H1 (cell line): ENCODE measurements around the gene RNF220. TPM values are rescaled to one million over a fixed set of nuclear protein-coding genes. Genes with fewer than 3 reads are reported as not detected.
A peak's percentile ranks its signal among the peaks of the same experiment; 100 is the strongest.

Experiments used
- CTCF ChIA-PET: fragments of 300-600 bp; sonication (Branson Sonifier 250); formaldehyde crosslinking; loops from one replicate; lab custom pipeline; 2021; ENCODE audit not compliant: partially characterized antibody; lab: Charles Lee
- POLR2A ChIA-PET: fragments of 300-600 bp; sonication (Branson Sonifier 250); formaldehyde crosslinking; loops from one replicate; lab custom pipeline; 2021; ENCODE audit warnings: inconsistent platforms; ENCODE audit not compliant: partially characterized antibody; lab: Charles Lee
- DNase-seq, 2 experiments: peaks; one replicate each; pipeline versions ENCODE4 v3.0.0 to v3.0.0-alpha.2; 2010 to 2022; ENCODE audit warnings: low spot score in 2 of 2, low read depth in 1 of 2, mixed read lengths in 1 of 2
- FAIRE-seq: peaks from 2 replicates; lab custom pipeline; 2011; peaks lifted over from hg19 to GRCh38; lab: Jason Lieb, UNC
- H2AFZ ChIP-seq: 2 replicates; pipeline ENCODE4 v1.8.1; 2012; ENCODE audit warnings: low read length, inconsistent platforms
- H2AK5ac ChIP-seq: 2 replicates; pipeline ENCODE4 v1.6.1; 2013; ENCODE audit warnings: low read depth, low read length
- H2BK120ac ChIP-seq: replicated peaks from 2 replicates; pipeline ENCODE3; 2013; ENCODE audit warnings: low read depth, low read length, inconsistent platforms
- H2BK12ac ChIP-seq: 2 replicates; pipeline ENCODE4 v1.6.1; 2013; ENCODE audit warnings: low read depth, low read length
- H2BK15ac ChIP-seq: 2 replicates; pipeline ENCODE4 v1.6.1; 2013; ENCODE audit warnings: low read length
- H2BK20ac ChIP-seq: 2 replicates; pipeline ENCODE4 v1.6.1; 2013; ENCODE audit warnings: low read length
- H2BK5ac ChIP-seq: 2 replicates; pipeline ENCODE4 v1.6.1; 2013; ENCODE audit warnings: low read depth, low read length
- H3K14ac ChIP-seq: 2 replicates; pipeline ENCODE4 v1.6.1; 2013; ENCODE audit warnings: inconsistent platforms; ENCODE audit not compliant: insufficient read length
- H3K18ac ChIP-seq: 2 replicates; pipeline ENCODE4 v1.6.1; 2013; ENCODE audit warnings: low read length; ENCODE audit errors: extremely low read depth
- H3K23ac ChIP-seq: 2 replicates; pipeline ENCODE4 v1.6.1; 2013; ENCODE audit warnings: inconsistent platforms; ENCODE audit not compliant: insufficient read length
- H3K23me2 ChIP-seq: 2 replicates; pipeline ENCODE4 v1.6.1; 2013; ENCODE audit warnings: low read depth, low read length
- H3K27ac ChIP-seq: 2 replicates; pipeline ENCODE4 v1.6.1; 2011; ENCODE audit warnings: low read depth, low read length, inconsistent platforms
- H3K27me3 ChIP-seq, 4 experiments: replicated peaks in 1 of 4; 1 replicate in 1 of 4; 2 replicates in 3 of 4; pipeline versions ENCODE4 v1.6.1 to v1.8.1; 2011 to 2013; ENCODE audit warnings: low read length in 3 of 4, mild to moderate bottlenecking in 3 of 4, inconsistent platforms in 2 of 4, mixed read lengths in 2 of 4, moderate library complexity in 1 of 4; ENCODE audit not compliant: control insufficient read depth in 3 of 4, insufficient read depth in 3 of 4; ENCODE audit errors: extremely low read depth in 1 of 4
- H3K36me3 ChIP-seq, 4 experiments: 2 replicates each; pipeline versions ENCODE4 v1.6.1 to v1.8.1; 2011 to 2013; ENCODE audit warnings: mild to moderate bottlenecking in 4 of 4, low read length in 3 of 4, moderate library complexity in 2 of 4, control low read depth in 1 of 4, inconsistent platforms in 1 of 4; ENCODE audit not compliant: insufficient read depth in 4 of 4, control insufficient read depth in 2 of 4
- H3K4ac ChIP-seq: replicated peaks from 2 replicates; pipeline ENCODE3; 2013; ENCODE audit warnings: low read length, low read depth, mixed read lengths, inconsistent platforms; ENCODE audit not compliant: insufficient read length
- H3K4me1 ChIP-seq, 4 experiments: replicated peaks in 1 of 4; 1 replicate in 1 of 4; 2 replicates in 3 of 4; pipeline versions ENCODE4 v1.6.1 to v1.8.1; 2011 to 2013; ENCODE audit warnings: low read length in 3 of 4, inconsistent platforms in 2 of 4, mixed read lengths in 1 of 4; ENCODE audit not compliant: insufficient read depth in 4 of 4, control insufficient read depth in 3 of 4
- H3K4me2 ChIP-seq, 2 experiments: 2 replicates each; pipeline versions ENCODE4 v1.6.1 to v1.8.1; 2011 to 2013; ENCODE audit warnings: low read depth in 2 of 2, low read length in 2 of 2, control low read depth in 1 of 2, inconsistent platforms in 1 of 2, mild to moderate bottlenecking in 1 of 2; ENCODE audit not compliant: insufficient read depth in 1 of 2
- H3K4me3 ChIP-seq, 4 experiments: fragments of 200-600, 300-600 bp in 1 of 4; sonication (generic), shearing (Covaris generic), sonication (Bioruptor Twin) in 1 of 4; 2 replicates each; pipeline versions ENCODE4 v1.5.1 to v1.8.1; 2011 to 2016; ENCODE audit warnings: low read length in 4 of 4, low read depth in 3 of 4, control low read depth in 2 of 4, inconsistent platforms in 2 of 4, mild to moderate bottlenecking in 2 of 4, mixed read lengths in 1 of 4, moderate library complexity in 1 of 4; ENCODE audit not compliant: insufficient read depth in 2 of 4; ENCODE audit errors: extremely low read depth in 1 of 4
- H3K56ac ChIP-seq: replicated peaks from 2 replicates; pipeline ENCODE3; 2013; ENCODE audit warnings: low read depth, mild to moderate bottlenecking, mixed read lengths, low read length, inconsistent platforms; ENCODE audit not compliant: insufficient read length
- H3K79me1 ChIP-seq: 2 replicates; pipeline ENCODE4 v1.6.1; 2013; ENCODE audit warnings: low read depth, low read length, control low read depth
- H3K79me2 ChIP-seq, 2 experiments: 2 replicates each; pipeline versions ENCODE4 v1.6.1 to v1.8.1; 2012 to 2013; ENCODE audit warnings: low read length in 2 of 2, mild to moderate bottlenecking in 2 of 2, inconsistent platforms in 1 of 2; ENCODE audit not compliant: insufficient read depth in 2 of 2, control insufficient read depth in 1 of 2
- H3K9ac ChIP-seq, 4 experiments: replicated peaks in 1 of 4; 1 replicate in 1 of 4; 2 replicates in 3 of 4; pipeline versions ENCODE4 v1.6.1 to v1.8.1; 2011 to 2013; ENCODE audit warnings: low read depth in 3 of 4, low read length in 3 of 4, control low read depth in 2 of 4, mild to moderate bottlenecking in 2 of 4, moderate library complexity in 2 of 4, inconsistent platforms in 1 of 4; ENCODE audit errors: extremely low read depth in 1 of 4
- H3K9me3 ChIP-seq, 2 experiments: 2 replicates each; pipeline versions ENCODE4 v1.6.1 to v1.8.1; 2012 to 2013; ENCODE audit warnings: mild to moderate bottlenecking in 2 of 2, moderate library complexity in 2 of 2, control low read depth in 1 of 2, inconsistent platforms in 1 of 2, low read depth in 1 of 2, low read length in 1 of 2, mixed read lengths in 1 of 2; ENCODE audit not compliant: insufficient read depth in 2 of 2
- H4K20me1 ChIP-seq, 2 experiments: replicated peaks in 1 of 2; 2 replicates each; pipeline versions ENCODE3 to v1.8.1; 2011 to 2013; ENCODE audit warnings: inconsistent platforms in 2 of 2, low read length in 2 of 2, mild to moderate bottlenecking in 1 of 2; ENCODE audit not compliant: insufficient read depth in 2 of 2, control insufficient read depth in 1 of 2
- H4K5ac ChIP-seq: 2 replicates; pipeline ENCODE4 v1.6.1; 2013; ENCODE audit warnings: low read length, low read depth, mixed read lengths, inconsistent platforms; ENCODE audit not compliant: insufficient read length
- H4K8ac ChIP-seq: 2 replicates; pipeline ENCODE4 v1.8.0; 2013; ENCODE audit warnings: mild to moderate bottlenecking, moderate library complexity, low read length, inconsistent platforms; ENCODE audit not compliant: insufficient read depth; ENCODE audit errors: extremely low read depth
- H4K91ac ChIP-seq: replicated peaks from 2 replicates; pipeline ENCODE3; 2013; ENCODE audit warnings: low read length, mixed read lengths, inconsistent platforms; ENCODE audit not compliant: insufficient read length
- CBX8 ChIP-seq: fragments of 300-800, 300-1000 bp; sonication (generic); IDR thresholded peaks from 2 replicates; pipeline ENCODE4 v1.7.1; 2016; ENCODE audit warnings: low read depth, low read length, borderline replicate concordance
- CHD1 ChIP-seq: IDR thresholded peaks from 2 replicates; pipeline ENCODE4 v1.6.1; 2012; ENCODE audit warnings: low read depth, low read length, improper control_type of control experiment
- CTBP2 ChIP-seq: IDR thresholded peaks from 2 replicates; pipeline ENCODE4 v1.7.0; 2011; ENCODE audit warnings: borderline replicate concordance, mild to moderate bottlenecking, moderate library complexity, mixed read lengths, low read length; ENCODE audit not compliant: insufficient read depth, insufficient read length
- GTF2F1 ChIP-seq: IDR thresholded peaks from 2 replicates; pipeline ENCODE4 v1.6.1; 2012; ENCODE audit warnings: low read depth, low read length, improper control_type of control experiment, borderline replicate concordance
- HDAC2 ChIP-seq, 2 experiments: fragments of 300-600 bp in 1 of 2; sonication (generic) in 1 of 2; IDR thresholded peaks; 2 replicates each; pipeline ENCODE4 v1.6.1; 2011 to 2012; ENCODE audit warnings: low read depth in 2 of 2, low read length in 2 of 2, mild to moderate bottlenecking in 2 of 2, moderate library complexity in 2 of 2, borderline replicate concordance in 1 of 2, inconsistent platforms in 1 of 2
- POLR2AphosphoS5 ChIP-seq: IDR thresholded peaks from 2 replicates; pipeline ENCODE4 v1.6.1; 2011; ENCODE audit warnings: low read depth, low read length
- RBBP5 ChIP-seq: IDR thresholded peaks from 2 replicates; pipeline ENCODE4 v1.7.1; 2012; ENCODE audit warnings: low read depth, mild to moderate bottlenecking, inconsistent platforms, low read length, moderate library complexity, borderline replicate concordance
- TAF1 ChIP-seq: IDR thresholded peaks from 2 replicates; pipeline ENCODE4 v1.6.1; 2011; ENCODE audit warnings: mild to moderate bottlenecking, low read depth, low read length
- ZNF274 ChIP-seq: IDR thresholded peaks from 2 replicates; pipeline ENCODE4 v1.7.0; 2012; ENCODE audit warnings: low read length, borderline replicate concordance; ENCODE audit errors: extremely low read depth
- WGBS, 2 experiments: shearing (Covaris generic) in 1 of 2; methylation state at CpG; one replicate each; pipeline versions ENCODE4 v1.1.6 to v1.1.7; 2013 to 2015; ENCODE audit warnings: low lambda C conversion rate in 2 of 2, mixed read lengths in 2 of 2, inconsistent platforms in 1 of 2, low coverage in 1 of 2, missing lambda C conversion rate in 1 of 2; ENCODE audit not compliant: insufficient replicate concordance in 2 of 2, insufficient coverage in 1 of 2, insufficient read length in 1 of 2; ENCODE audit errors: extremely low coverage in 1 of 2, missing lambda C conversion rate in 1 of 2; 5-methylcytosine and 5-hydroxymethylcytosine counted together
- polyA plus RNA-seq, 7 experiments: library from polyadenylated mRNA; depleted of rRNA in 3 of 7; stranded (reverse) in 5 of 7; unstranded in 2 of 7; fragments of >200 nt in 5 of 7; fragments of 200-250 nt in 2 of 7; gene quantifications; 1 replicate in 5 of 7; 2 replicates in 1 of 7; 4 replicates in 1 of 7; pipeline versions ENCODE4 v1.2.1 to v1.2.3, GENCODE V29; 2011 to 2013; ENCODE audit warnings: missing spikeins in 2 of 7, mixed read lengths in 2 of 7
- total RNA-seq: library from RNA; stranded (reverse); fragmentation: NEBNext Ultra II Directional; extraction: Animal tissue kit (Norgen Biotek cat#: 25700); gene quantifications from 2 replicates; pipeline ENCODE4 v1.2.1, GENCODE V29; 2021
- TF ChIP-seq, protein P1 (sequence below): IDR thresholded peaks from 2 replicates; pipeline ENCODE4 v1.6.1; 2011; ENCODE audit warnings: low read depth, mild to moderate bottlenecking, low read length; ENCODE audit not compliant: insufficient read depth

Gene RNF220
- total and polyA plus RNA-seq, 2 of the 8 experiments (the other 6 are each of a cell fraction or from before 2014, with no cell fraction given): 123 to 160 TPM

DNA sequence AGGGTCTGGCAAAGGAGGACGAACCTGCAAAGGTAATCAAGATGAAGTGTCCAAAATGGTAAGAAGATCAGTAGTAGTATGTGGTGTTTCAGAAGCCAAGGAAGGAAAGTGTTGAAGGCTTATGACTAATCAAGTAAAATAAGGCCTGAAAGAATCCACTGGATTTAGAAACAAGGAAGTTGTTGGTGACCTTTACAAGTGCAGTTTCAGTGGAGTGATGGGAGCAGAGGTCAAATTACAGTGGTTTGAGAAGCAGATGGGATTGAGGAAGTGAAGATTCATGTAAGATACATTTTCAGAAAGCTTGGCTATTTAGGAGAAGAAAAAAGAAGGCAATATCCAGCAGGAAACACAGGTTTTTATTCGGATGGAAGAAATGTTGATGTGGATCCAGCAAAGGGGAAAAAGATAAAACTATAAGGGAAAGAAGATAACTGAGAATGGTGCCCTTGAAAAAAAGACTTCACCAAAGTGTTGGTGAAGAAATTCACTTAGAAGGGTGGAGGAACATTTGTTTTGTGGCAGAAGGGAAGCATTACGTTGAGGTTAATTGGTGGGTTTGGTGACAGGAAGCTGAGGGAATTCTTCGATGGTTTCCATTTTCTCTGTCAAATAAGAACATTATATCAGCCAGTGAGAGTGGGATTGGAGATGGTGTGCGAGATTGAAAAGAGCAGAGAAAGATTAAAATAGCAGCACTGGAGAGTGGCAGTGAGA is 271.6 kb downstream of the RNF220 start:
- Histone ChIP-seq H4K5ac (no peak overlapping the region), H3K4me2 (no peak overlapping the region), H4K20me1 (no peaks in the 10 kb centered on the region), H2AFZ (no peak overlapping the region), H3K4ac (no peak overlapping the region), H3K79me2 (no peaks in the 10 kb centered on the region), H3K27ac (no peak overlapping the region), H3K27me3 (no peaks in the 10 kb centered on the region; a peak in 1 of 7 replicates), H3K18ac (no peak overlapping the region), H3K36me3 (no peaks in the 10 kb centered on the region; a peak in 2 of 8 replicates), H3K4me3 (no peak overlapping the region), H2BK120ac (no peak overlapping the region), H4K8ac (no peak overlapping the region), H3K4me1 (peaks cover 4 to 14% (median 8%) of the 10 kb centered on the region in 4 experiments; a peak in 6 of 7 replicates), H3K9ac (no peak overlapping the region), H3K79me1 (no peaks in the 10 kb centered on the region), H2AK5ac (peak overlapping the region; percentile 32; the same call in 1 of the 2 replicates), H3K9me3 (no peaks in the 10 kb centered on the region), H3K56ac (no peak overlapping the region), H4K91ac (no peak overlapping the region), H3K14ac (no peak overlapping the region), H2BK12ac (0 out of 2 replicates have a peak overlapping the region, but pooled peaks have one; percentile 39), H2BK15ac (no peak overlapping the region), H2BK20ac (no peak overlapping the region), H3K23ac (no peak overlapping the region), H2BK5ac (no peak overlapping the region), H3K23me2 (peaks cover 11% of the 10 kb centered on the region)
- ChIA-PET CTCF (interaction anchor here (0.5 to 3.5 kb wide), 11 partner anchors 9 to 318 kb away, joined by 3 to 20 read pairs (median 3); no protein-coding TSS in a partner anchor), POLR2A (interaction anchor here (0.7 to 2.0 kb wide), 2 partner anchors 45 to 304 kb away, joined by 4 to 10 read pairs; no protein-coding TSS in a partner anchor)
- FAIRE-seq: no peak
- WGBS, 2 experiments: 90% methylated on average over 5 of the region's 5 CpGs; no CpG with 5 or more reads in 1 of the 2 experiments
- DNase-seq: no peak
- TF ChIP-seq, protein P1, sequence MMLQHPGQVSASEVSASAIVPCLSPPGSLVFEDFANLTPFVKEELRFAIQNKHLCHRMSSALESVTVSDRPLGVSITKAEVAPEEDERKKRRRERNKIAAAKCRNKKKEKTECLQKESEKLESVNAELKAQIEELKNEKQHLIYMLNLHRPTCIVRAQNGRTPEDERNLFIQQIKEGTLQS: no peak
- no peak for TF ChIP-seq CBX8
- no peak for TF ChIP-seq GTF2F1
- no peak for TF ChIP-seq CHD1
- no peak for TF ChIP-seq RBBP5
- TF ChIP-seq HDAC2 (IDR thresholded peaks at IDR 0.05; ENCODE audit: borderline replicate concordance in 1 of 2, low read depth in 2 of 2, low read length in 2 of 2): no peak
- no peak for TF ChIP-seq ZNF274
- TF ChIP-seq POLR2AphosphoS5: no peak
- no peak for TF ChIP-seq TAF1
- no peak for TF ChIP-seq CTBP2
